H9 (cell line): ENCODE results near the gene TRAPPC2B. TPM values are rescaled to one million over a fixed set of nuclear protein-coding genes. Genes with fewer than 3 reads are reported as not detected.

Source experiments
- DNase-seq: peaks from one replicate; pipeline ENCODE4 v3.0.0-alpha.2; 2017
- H2AFZ ChIP-seq: one replicate; pipeline ENCODE4 v1.6.1; 2013; ENCODE audit warnings: mild to moderate bottlenecking, low read length, control low read depth, moderate library complexity
- H2AK5ac ChIP-seq: 2 replicates; pipeline ENCODE4 v1.6.1; 2013; ENCODE audit warnings: low read length, control low read depth, mixed read lengths; ENCODE audit not compliant: insufficient read length
- H2BK120ac ChIP-seq: one replicate; pipeline ENCODE4 v1.6.1; 2013; ENCODE audit warnings: low read depth, mild to moderate bottlenecking, low read length, control low read depth, inconsistent platforms; ENCODE audit not compliant: poor library complexity, severe bottlenecking
- H2BK12ac ChIP-seq: 2 replicates; pipeline ENCODE4 v1.6.1; 2013; ENCODE audit warnings: low read length, control low read depth, mixed read lengths, low read depth; ENCODE audit not compliant: insufficient read length
- H2BK15ac ChIP-seq: 2 replicates; pipeline ENCODE4 v1.6.1; 2013; ENCODE audit warnings: low read depth, low read length, control low read depth
- H2BK20ac ChIP-seq: one replicate; pipeline ENCODE4 v1.6.1; 2013; ENCODE audit warnings: low read depth, mild to moderate bottlenecking, low read length, control low read depth, inconsistent platforms; ENCODE audit not compliant: poor library complexity, severe bottlenecking
- H2BK5ac ChIP-seq: 2 replicates; pipeline ENCODE4 v1.6.1; 2013; ENCODE audit warnings: low read length, control low read depth, mixed read lengths; ENCODE audit not compliant: insufficient read length
- H3K14ac ChIP-seq: 2 replicates; pipeline ENCODE4 v1.6.1; 2013; ENCODE audit warnings: low read length, control low read depth; ENCODE audit not compliant: insufficient read depth
- H3K18ac ChIP-seq: 2 replicates; pipeline ENCODE4 v1.6.1; 2013; ENCODE audit warnings: low read depth, mild to moderate bottlenecking, mixed read lengths, low read length, control low read depth; ENCODE audit not compliant: insufficient read length
- H3K23ac ChIP-seq: 2 replicates; pipeline ENCODE4 v1.6.1; 2013; ENCODE audit warnings: low read length, control low read depth, mixed read lengths, low read depth; ENCODE audit not compliant: insufficient read length
- H3K23me2 ChIP-seq: 2 replicates; pipeline ENCODE4 v1.6.1; 2013; ENCODE audit warnings: low read depth, mild to moderate bottlenecking, mixed read lengths, low read length, control low read depth; ENCODE audit not compliant: insufficient read length, poor library complexity, severe bottlenecking
- H3K27ac ChIP-seq: 2 replicates; pipeline ENCODE4 v1.5.1; 2013; ENCODE audit warnings: low read length, control low read depth, mixed read lengths, low read depth; ENCODE audit not compliant: insufficient read length
- H3K27me3 ChIP-seq: 2 replicates; pipeline ENCODE4 v1.6.1; 2013; ENCODE audit warnings: low read length, control low read depth, inconsistent platforms; ENCODE audit not compliant: insufficient read depth
- H3K4ac ChIP-seq: 2 replicates; pipeline ENCODE4 v1.6.1; 2013; ENCODE audit warnings: low read depth, mild to moderate bottlenecking, control low read depth, inconsistent platforms, low read length, moderate library complexity
- H3K4me1 ChIP-seq: 2 replicates; pipeline ENCODE4 v1.6.1; 2013; ENCODE audit warnings: low read length, control low read depth, inconsistent platforms; ENCODE audit not compliant: insufficient read depth
- H3K4me2 ChIP-seq: 2 replicates; pipeline ENCODE4 v1.6.1; 2013; ENCODE audit warnings: low read length, control low read depth, mixed read lengths; ENCODE audit not compliant: insufficient read length, insufficient read depth
- H3K56ac ChIP-seq: 2 replicates; pipeline ENCODE4 v1.6.1; 2013; ENCODE audit warnings: low read depth, mild to moderate bottlenecking, mixed read lengths, low read length, control low read depth; ENCODE audit not compliant: insufficient read length
- H3K79me1 ChIP-seq: 2 replicates; pipeline ENCODE4 v1.6.1; 2013; ENCODE audit warnings: low read depth, mild to moderate bottlenecking, moderate library complexity, low read length, control low read depth, inconsistent platforms; ENCODE audit not compliant: insufficient read depth, poor library complexity, severe bottlenecking
- H3K79me2 ChIP-seq: 2 replicates; pipeline ENCODE4 v1.6.1; 2013; ENCODE audit warnings: low read length, control low read depth, inconsistent platforms; ENCODE audit not compliant: insufficient read depth
- H3K9ac ChIP-seq: 2 replicates; pipeline ENCODE4 v1.6.1; 2013; ENCODE audit warnings: low read length, control low read depth, mixed read lengths; ENCODE audit not compliant: insufficient read length; ENCODE audit errors: extremely low read depth
- H3K9me3 ChIP-seq: one replicate; pipeline ENCODE4 v1.6.1; 2013; ENCODE audit warnings: low read depth, low read length, inconsistent platforms; ENCODE audit not compliant: control insufficient read depth
- H3T11ph ChIP-seq: one replicate; pipeline ENCODE4 v1.6.1; 2013; ENCODE audit warnings: mild to moderate bottlenecking, low read length, control low read depth, inconsistent platforms
- H4K20me1 ChIP-seq: one replicate; pipeline ENCODE4 v1.6.1; 2013; ENCODE audit not compliant: control insufficient read depth, insufficient read length, insufficient read depth
- H4K5ac ChIP-seq: 2 replicates; pipeline ENCODE4 v1.6.1; 2013; ENCODE audit warnings: low read depth, mild to moderate bottlenecking, mixed read lengths, low read length, control low read depth; ENCODE audit not compliant: insufficient read length
- H4K8ac ChIP-seq: replicated peaks from 2 replicates; pipeline ENCODE4 v1.6.1; 2013; ENCODE audit warnings: low read length, control low read depth, mixed read lengths, low read depth; ENCODE audit not compliant: insufficient read length
- H4K91ac ChIP-seq: 2 replicates; pipeline ENCODE4 v1.6.1; 2013; ENCODE audit warnings: low read depth, mild to moderate bottlenecking, moderate library complexity, mixed read lengths, low read length, control low read depth; ENCODE audit not compliant: insufficient read length
- H3K27ac Mint-ChIP-seq, 3 experiments: 2 replicates in 2 of 3; 3 replicates in 1 of 3; pipeline ENCODE4 v1.8.0; 2020 to 2021; ENCODE audit warnings: mixed read lengths in 3 of 3, mild to moderate bottlenecking in 1 of 3, moderate library complexity in 1 of 3
- H3K27me3 Mint-ChIP-seq: 2 replicates; pipeline ENCODE4 v1.8.0; 2021; ENCODE audit warnings: low read depth, mild to moderate bottlenecking, moderate library complexity, mixed read lengths
- H3K36me3 Mint-ChIP-seq, 3 experiments: 2 replicates in 2 of 3; 3 replicates in 1 of 3; pipeline ENCODE4 v1.8.0; 2020 to 2021; ENCODE audit warnings: low read depth in 3 of 3, mixed read lengths in 3 of 3; ENCODE audit not compliant: insufficient read depth in 1 of 3
- H3K4me1 Mint-ChIP-seq, 2 experiments: 2 replicates each; pipeline ENCODE4 v1.8.0; 2020; ENCODE audit warnings: mixed read lengths in 2 of 2
- H3K4me3 Mint-ChIP-seq, 2 experiments: 2 replicates in 1 of 2; 3 replicates in 1 of 2; pipeline ENCODE4 v1.8.0; 2020 to 2021; ENCODE audit warnings: mild to moderate bottlenecking in 2 of 2, mixed read lengths in 2 of 2, moderate library complexity in 1 of 2
- H3K9me3 Mint-ChIP-seq, 2 experiments: 2 replicates in 1 of 2; 3 replicates in 1 of 2; pipeline ENCODE4 v1.8.0; 2020; ENCODE audit warnings: mild to moderate bottlenecking in 2 of 2, mixed read lengths in 2 of 2, moderate library complexity in 1 of 2
- WGBS: extraction: QIAGEN DNeasy Blood & Tissue Kit; methylation state at CpG from one replicate; pipeline ENCODE4 v1.1.7; 2013; ENCODE audit warnings: missing lambda C conversion rate, low lambda C conversion rate, mixed read lengths; ENCODE audit not compliant: insufficient read length; ENCODE audit errors: extremely low coverage; 5-methylcytosine and 5-hydroxymethylcytosine counted together
- total RNA-seq: library from RNA; stranded (reverse); gene quantifications from 2 replicates; pipeline ENCODE4 v1.2.1, GENCODE V29; 2021
- TF ChIP-seq, protein P1 (sequence below): fragments of 200-600 bp; sonication (generic); conservative IDR thresholded peaks from 3 replicates; pipeline ENCODE4 v1.8.0; 2021; ENCODE audit warnings: antibody characterized with exemption, mild to moderate bottlenecking

Gene TRAPPC2B
- total RNA-seq, 1 experiment from 2014 or later = 12.4 TPM

DNA sequence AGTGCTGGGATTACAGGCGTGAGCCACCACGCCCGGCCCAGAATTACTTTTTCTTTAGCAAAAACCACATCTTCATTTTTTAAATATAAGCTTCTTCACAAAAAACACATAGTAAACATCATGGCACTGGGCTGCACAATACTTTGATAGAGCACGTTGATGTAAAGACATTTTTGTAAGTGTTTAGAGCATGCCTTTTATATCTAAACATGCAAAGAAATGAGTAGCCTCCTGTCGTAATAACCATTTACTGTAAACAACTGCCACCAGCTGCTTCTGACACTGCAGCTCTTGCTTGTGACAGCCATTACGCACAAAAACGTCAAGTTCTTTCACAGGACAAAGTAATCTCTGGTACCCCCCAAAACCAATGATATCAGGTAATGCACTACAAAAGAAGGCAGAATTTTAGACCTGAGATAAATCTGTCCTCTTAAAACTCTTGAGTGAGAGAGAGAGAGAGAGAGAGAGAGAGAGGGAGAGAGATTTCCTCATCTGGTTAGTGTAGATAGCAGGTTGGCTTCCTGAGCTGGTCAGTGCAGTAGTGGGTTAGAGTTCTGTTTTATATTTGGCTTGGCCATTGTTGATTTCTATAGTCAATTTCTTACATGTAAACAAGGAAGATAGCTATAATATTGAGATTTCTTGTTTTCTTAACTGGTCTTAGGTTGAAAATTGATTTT is 19.6 kb downstream of the TRAPPC2B start:
- no peaks in the 10 kb centered on the region for H3K27me3 ChIP-seq
- H3K79me1 ChIP-seq = no peaks in the 10 kb centered on the region
- H2AK5ac ChIP-seq = no peak overlapping the region
- no peaks in the 10 kb centered on the region for H4K20me1 ChIP-seq
- H3K27ac ChIP-seq = no peak overlapping the region
- no peak overlapping the region for H2BK15ac ChIP-seq
- H4K5ac ChIP-seq = no peak overlapping the region
- H3K56ac ChIP-seq = no peak overlapping the region
- Mint-ChIP-seq H3K4me1 (no peaks in the 10 kb centered on the region), H3K4me3 (no peak overlapping the region), H3K9me3 (peaks cover 9 to 13% of the 10 kb centered on the region in 2 experiments), H3K27me3 (peaks cover 13% of the 10 kb centered on the region), H3K36me3 (peaks cover 3 to 12% (median 10%) of the 10 kb centered on the region in 3 experiments), H3K27ac (no peak overlapping the region)
- no CpG with 5 or more reads among the region's 7 CpGs for WGBS
- H3T11ph ChIP-seq = no peak overlapping the region
- no peaks in the 10 kb centered on the region for H3K23me2 ChIP-seq
- no peak overlapping the region for H3K23ac ChIP-seq
- no peak overlapping the region for H3K9ac ChIP-seq
- no peak overlapping the region for H2BK5ac ChIP-seq
- H2BK120ac ChIP-seq = no peak overlapping the region
- no peak overlapping the region for H4K8ac ChIP-seq
- no peak overlapping the region for H3K18ac ChIP-seq
- no peak overlapping the region for H2BK12ac ChIP-seq
- peaks cover 6% of the 10 kb centered on the region for H3K9me3 ChIP-seq
- H3K4me1 ChIP-seq = no peaks in the 10 kb centered on the region
- H2BK20ac ChIP-seq = no peak overlapping the region
- no peak for DNase-seq
- no peak overlapping the region for H3K4ac ChIP-seq
- H3K4me2 ChIP-seq = no peak overlapping the region
- TF ChIP-seq, protein P1, sequence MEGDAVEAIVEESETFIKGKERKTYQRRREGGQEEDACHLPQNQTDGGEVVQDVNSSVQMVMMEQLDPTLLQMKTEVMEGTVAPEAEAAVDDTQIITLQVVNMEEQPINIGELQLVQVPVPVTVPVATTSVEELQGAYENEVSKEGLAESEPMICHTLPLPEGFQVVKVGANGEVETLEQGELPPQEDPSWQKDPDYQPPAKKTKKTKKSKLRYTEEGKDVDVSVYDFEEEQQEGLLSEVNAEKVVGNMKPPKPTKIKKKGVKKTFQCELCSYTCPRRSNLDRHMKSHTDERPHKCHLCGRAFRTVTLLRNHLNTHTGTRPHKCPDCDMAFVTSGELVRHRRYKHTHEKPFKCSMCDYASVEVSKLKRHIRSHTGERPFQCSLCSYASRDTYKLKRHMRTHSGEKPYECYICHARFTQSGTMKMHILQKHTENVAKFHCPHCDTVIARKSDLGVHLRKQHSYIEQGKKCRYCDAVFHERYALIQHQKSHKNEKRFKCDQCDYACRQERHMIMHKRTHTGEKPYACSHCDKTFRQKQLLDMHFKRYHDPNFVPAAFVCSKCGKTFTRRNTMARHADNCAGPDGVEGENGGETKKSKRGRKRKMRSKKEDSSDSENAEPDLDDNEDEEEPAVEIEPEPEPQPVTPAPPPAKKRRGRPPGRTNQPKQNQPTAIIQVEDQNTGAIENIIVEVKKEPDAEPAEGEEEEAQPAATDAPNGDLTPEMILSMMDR = no peak
- H2AFZ ChIP-seq = no peak overlapping the region
- no peaks in the 10 kb centered on the region for H3K79me2 ChIP-seq
- no peak overlapping the region for H3K14ac ChIP-seq
- H4K91ac ChIP-seq = no peak overlapping the region
